IMR-90 (cell line): ENCODE results near the gene TOMM40L. TPM values are rescaled to one million over a fixed set of nuclear protein-coding genes. Genes with fewer than 3 reads are reported as not detected.
A peak's percentile ranks its signal among the peaks of the same experiment; 100 is the strongest.

Source experiments
- ATAC-seq: fragments of 200-7000 bp; cut with Tn5 transposase; 2 replicates; pipeline ENCODE4 v1.9.1; 2020; ENCODE audit warnings: low read depth, mild to moderate bottlenecking, moderate library complexity
- BruUV-seq: library from RNA; stranded (reverse); fragments of 400-500 nt; replicated peaks from 2 replicates; lab custom pipeline; 2021; lab: Mats Ljungman, UMichigan
- CTCF ChIA-PET: fragments of 300-600 bp; formaldehyde crosslinking; extraction: SDS; loops from one replicate; lab custom pipeline; 2021; ENCODE audit warnings: antibody characterized with exemption; lab: Yijun Ruan, JAX
- POLR2A ChIA-PET: fragments of 300-600 bp; sonication (Branson Sonifier 250); formaldehyde crosslinking; loops from one replicate; lab custom pipeline; 2022; ENCODE audit warnings: antibody characterized with exemption; ENCODE audit not compliant: unreplicated experiment; lab: Charles Lee
- DNase-seq: peaks from one replicate; pipeline ENCODE4 v3.0.0; 2013
- H2AFZ ChIP-seq: replicated peaks from 2 replicates; pipeline ENCODE3; 2013; ENCODE audit warnings: low read length, mild to moderate bottlenecking; ENCODE audit not compliant: poor library complexity
- H2AK5ac ChIP-seq: 2 replicates; pipeline ENCODE4 v1.6.1; 2013; ENCODE audit warnings: low read depth, low read length, inconsistent platforms
- H2AK9ac ChIP-seq: replicated peaks from 2 replicates; pipeline ENCODE3; 2013; ENCODE audit warnings: mild to moderate bottlenecking, low read depth, low read length, moderate library complexity; ENCODE audit not compliant: poor library complexity
- H2BK120ac ChIP-seq: 2 replicates; pipeline ENCODE4 v1.6.1; 2013; ENCODE audit warnings: low read depth, low read length, inconsistent platforms
- H2BK15ac ChIP-seq: 3 replicates; pipeline ENCODE4 v1.6.1; 2013; ENCODE audit warnings: low read depth, low read length, inconsistent platforms
- H2BK20ac ChIP-seq: 2 replicates; pipeline ENCODE4 v1.6.1; 2013; ENCODE audit warnings: low read depth, mild to moderate bottlenecking, inconsistent platforms, low read length, moderate library complexity
- H2BK5ac ChIP-seq: 2 replicates; pipeline ENCODE4 v1.6.1; 2013; ENCODE audit warnings: mild to moderate bottlenecking, low read depth, low read length, inconsistent platforms; ENCODE audit not compliant: poor library complexity, severe bottlenecking
- H3K14ac ChIP-seq: replicated peaks from 2 replicates; pipeline ENCODE4 v1.6.1; 2013; ENCODE audit warnings: low read depth, low read length, inconsistent platforms
- H3K18ac ChIP-seq: 2 replicates; pipeline ENCODE4 v1.6.1; 2013; ENCODE audit warnings: low read depth, low read length, control low read depth
- H3K23ac ChIP-seq: 2 replicates; pipeline ENCODE4 v1.6.1; 2013; ENCODE audit warnings: low read depth, low read length, inconsistent platforms
- H3K27ac ChIP-seq: 2 replicates; pipeline ENCODE4 v1.5.1; 2013; ENCODE audit warnings: mild to moderate bottlenecking, control low read depth, low read length; ENCODE audit not compliant: insufficient read depth
- H3K27me3 ChIP-seq: 2 replicates; pipeline ENCODE4 v1.6.1; 2013; ENCODE audit warnings: low read length; ENCODE audit not compliant: control insufficient read depth, insufficient read depth
- H3K36me3 ChIP-seq: 2 replicates; pipeline ENCODE4 v1.6.1; 2013; ENCODE audit warnings: low read length, mixed read lengths; ENCODE audit not compliant: control insufficient read depth, insufficient read depth
- H3K4ac ChIP-seq: 2 replicates; pipeline ENCODE4 v1.6.1; 2013; ENCODE audit warnings: low read depth, low read length, inconsistent platforms
- H3K4me1 ChIP-seq: 2 replicates; pipeline ENCODE4 v1.6.1; 2013; ENCODE audit warnings: low read length, mixed read lengths; ENCODE audit not compliant: control insufficient read depth, insufficient read depth
- H3K4me2 ChIP-seq: 2 replicates; pipeline ENCODE4 v1.6.1; 2013; ENCODE audit warnings: low read depth, mild to moderate bottlenecking, control low read depth, low read length, moderate library complexity
- H3K4me3 ChIP-seq: 2 replicates; pipeline ENCODE4 v1.5.1; 2013; ENCODE audit warnings: low read depth, mild to moderate bottlenecking, control low read depth, low read length, moderate library complexity; ENCODE audit not compliant: insufficient read depth
- H3K56ac ChIP-seq: 2 replicates; pipeline ENCODE4 v1.6.1; 2013; ENCODE audit warnings: low read length, inconsistent platforms; ENCODE audit not compliant: insufficient read depth; ENCODE audit errors: extremely low read depth
- H3K79me1 ChIP-seq, 2 experiments: 2 replicates each; pipeline ENCODE4 v1.6.1; 2013; ENCODE audit warnings: low read length in 2 of 2, inconsistent platforms in 1 of 2, low read depth in 1 of 2
- H3K9ac ChIP-seq: 2 replicates; pipeline ENCODE4 v1.6.1; 2013; ENCODE audit warnings: low read depth, low read length, control low read depth
- H3K9me1 ChIP-seq: 2 replicates; pipeline ENCODE4 v1.6.1; 2013; ENCODE audit warnings: low read length, inconsistent platforms; ENCODE audit not compliant: insufficient read depth
- H3K9me3 ChIP-seq: 2 replicates; pipeline ENCODE4 v1.6.1; 2013; ENCODE audit warnings: low read length; ENCODE audit not compliant: control insufficient read depth, insufficient read depth
- H4K20me1 ChIP-seq: 2 replicates; pipeline ENCODE4 v1.6.1; 2013; ENCODE audit warnings: low read length, inconsistent platforms; ENCODE audit not compliant: insufficient read depth
- H4K5ac ChIP-seq: 2 replicates; pipeline ENCODE4 v1.6.1; 2013; ENCODE audit warnings: mild to moderate bottlenecking, low read depth, low read length, control low read depth
- H4K8ac ChIP-seq, 2 experiments: 2 replicates each; pipeline ENCODE4 v1.6.1; 2013; ENCODE audit warnings: low read depth in 2 of 2, low read length in 2 of 2, control low read depth in 1 of 2, inconsistent platforms in 1 of 2
- H4K91ac ChIP-seq: 2 replicates; pipeline ENCODE4 v1.6.1; 2013; ENCODE audit warnings: low read depth, low read length, inconsistent platforms; ENCODE audit not compliant: insufficient read depth
- BHLHE40 ChIP-seq: fragments of 150-350 bp; IDR thresholded peaks from 2 replicates; pipeline ENCODE4 v1.6.1; 2016; ENCODE audit warnings: mild to moderate bottlenecking, low read depth, low read length
- CHD1 ChIP-seq: IDR thresholded peaks from 2 replicates; pipeline ENCODE4 v1.6.1; 2012; ENCODE audit warnings: low read depth, low read length, improper control_type of control experiment
- MAFK ChIP-seq: IDR thresholded peaks from 2 replicates; pipeline ENCODE4 v1.6.1; 2012; ENCODE audit warnings: low read depth, low read length, improper control_type of control experiment
- MXI1 ChIP-seq: IDR thresholded peaks from 2 replicates; pipeline ENCODE4 v1.6.1; 2012; ENCODE audit warnings: low read depth, mild to moderate bottlenecking, low read length, moderate library complexity, borderline replicate concordance
- NFE2L2 ChIP-seq: fragments of 150-350 bp; IDR thresholded peaks from 2 replicates; pipeline ENCODE4 v1.6.1; 2016; ENCODE audit warnings: low read depth, mild to moderate bottlenecking, low read length
- POLR2A ChIP-seq: IDR thresholded peaks from 2 replicates; pipeline ENCODE4 v1.6.1; 2012; ENCODE audit warnings: mild to moderate bottlenecking, low read depth, low read length
- RAD21 ChIP-seq: IDR thresholded peaks from 2 replicates; pipeline ENCODE4 v1.6.1; 2012; ENCODE audit warnings: low read length, improper control_type of control experiment
- RCOR1 ChIP-seq: IDR thresholded peaks from 2 replicates; pipeline ENCODE4 v1.6.1; 2012; ENCODE audit warnings: mild to moderate bottlenecking, low read length, improper control_type of control experiment; ENCODE audit not compliant: insufficient replicate concordance
- RFX5 ChIP-seq: IDR thresholded peaks from 2 replicates; pipeline ENCODE4 v1.8.0; 2012; ENCODE audit warnings: low read depth, mild to moderate bottlenecking, low read length, moderate library complexity
- SMC3 ChIP-seq: fragments of 150-350 bp; IDR thresholded peaks from 2 replicates; pipeline ENCODE4 v1.6.1; 2016; ENCODE audit warnings: low read depth, mild to moderate bottlenecking, antibody characterized with exemption, low read length, moderate library complexity
- WGBS, 2 experiments: methylation state at CpG; one replicate each; pipeline versions ENCODE4 v1.1.5 to v1.1.7; 2013; ENCODE audit warnings: missing lambda C conversion rate in 2 of 2; ENCODE audit not compliant: insufficient read length in 1 of 2; ENCODE audit errors: extremely low coverage in 2 of 2; 5-methylcytosine and 5-hydroxymethylcytosine counted together
- dilution Hi-C: fragments of 300-500 bp; cut with HindIII; formaldehyde crosslinking; loops from one replicate; pipeline ENCODE4 v1.14.3; 2018; ENCODE audit warnings: low sequenced_read_pairs; ENCODE audit not compliant: unreplicated experiment
- in situ Hi-C: fragments of 300-500 bp; cut with MboI; formaldehyde crosslinking; loops from 3 replicates; pipeline ENCODE4 v1.14.3; 2019; ENCODE audit warnings: low sequenced_read_pairs, inconsistent platforms, mixed read lengths
- intact Hi-C: fragments of 100-400 bp; cut with micrococcal nuclease; formaldehyde crosslinking; loops from 2 replicates; pipeline ENCODE4 v1.10.0; 2022
- polyA plus RNA-seq, 3 experiments: library from polyadenylated mRNA; depleted of rRNA; stranded (reverse); fragments of >200 nt; gene quantifications; 2 replicates each; pipeline ENCODE4 v1.2.3, GENCODE V29; 2012; ENCODE audit warnings: low replicate concordance in 1 of 3
- total RNA-seq: library from RNA; depleted of rRNA; stranded (reverse); fragments of >200 nt; gene quantifications from 2 replicates; pipeline ENCODE4 v1.2.3, GENCODE V29; 2012
- TF ChIP-seq, protein P1 (sequence below): fragments of 150-350 bp; IDR thresholded peaks from 2 replicates; pipeline ENCODE4 v1.6.1; 2016; ENCODE audit warnings: low read depth, mild to moderate bottlenecking, low read length, moderate library complexity, borderline replicate concordance

Gene TOMM40L
- total and polyA plus RNA-seq, 2 of the 4 experiments (the other 2 are of a cell fraction), result 7.7 to 12.5 TPM

DNA sequence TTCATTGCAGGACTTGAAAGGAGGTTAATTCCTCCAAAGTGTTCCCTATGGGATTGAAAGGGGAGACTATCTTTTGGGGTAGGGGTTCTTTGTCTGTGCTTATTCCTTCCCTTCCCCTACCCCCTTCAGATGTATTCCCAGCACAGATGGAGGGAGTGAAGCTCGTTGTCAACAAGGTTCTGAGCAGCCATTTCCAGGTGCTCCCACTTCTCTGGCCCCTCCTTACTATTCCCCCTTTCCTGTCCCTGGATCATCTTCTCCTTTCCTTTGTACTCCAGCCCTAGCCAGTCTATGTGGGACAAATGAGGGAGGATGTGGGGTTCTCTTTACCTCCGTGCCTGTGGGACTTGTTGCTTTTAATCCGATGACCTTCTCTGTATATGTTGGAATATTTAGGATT, 899 bp downstream of the TOMM40L start:
- no TSS peak for BruUV-seq
- Histone ChIP-seq H3K4ac (peak overlapping the region; percentile 83), H3K14ac (0 out of 2 replicates have a peak overlapping the region, but pooled peaks have one; percentile 89), H3K9ac (peak overlapping the region; percentile 81), H4K5ac (peak overlapping the region; percentile 69), H3K79me1 (peaks cover 9 to 17% of the 10 kb centered on the region in 2 experiments; a peak in 3 of 4 replicates), H3K4me2 (peak overlapping the region; percentile 81), H4K8ac (peak overlapping the region; percentile 96 to 97; a peak in 2 of 4 replicates), H3K18ac (no peak overlapping the region), H3K27ac (no peak overlapping the region; the same call in 1 of the 2 replicates), H4K91ac (no peak overlapping the region), H3K9me1 (peaks cover 8% of the 10 kb centered on the region; the same call in 1 of the 2 replicates), H2BK5ac (no peak overlapping the region), H3K23ac (peak overlapping the region; percentile 62; the same call in 1 of the 2 replicates), H3K4me1 (peaks cover 9% of the 10 kb centered on the region; the same call in 1 of the 2 replicates), H3K27me3 (no peaks in the 10 kb centered on the region; the same call in 1 of the 2 replicates), H3K9me3 (no peaks in the 10 kb centered on the region), H2BK15ac (no peak overlapping the region), H2AFZ (peak overlapping the region; percentile 98), H4K20me1 (no peaks in the 10 kb centered on the region), H3K56ac (no peak overlapping the region), H2BK120ac (no peak overlapping the region), H2AK5ac (peak overlapping the region; percentile 67; the same call in 1 of the 2 replicates), H2BK20ac (no peak overlapping the region), H3K36me3 (peaks cover 19% of the 10 kb centered on the region), H3K4me3 (peak overlapping the region; percentile 74), H2AK9ac (peak overlapping the region; percentile 97)
- dilution Hi-C loops (no loop called here), intact Hi-C loops (loop anchor here (1.0 kb wide), 2 partner anchors 65 to 156 kb away; no protein-coding TSS in a partner anchor), in situ Hi-C loops (loop anchor here (5.0 kb wide), 2 partner anchors 66 to 156 kb away; no protein-coding TSS in a partner anchor)
- CTCF ChIA-PET, result interaction anchor here (0.6 to 3.2 kb wide), 7 partner anchors 10 to 155 kb away, joined by 3 to 21 read pairs (median 8); partner anchors contain the start of genes ADAMTS4 and NDUFS2
- DNase-seq, result no peak
- TF ChIP-seq CHD1 (no peak), RAD21 (no peak), RFX5 (no peak), RCOR1 (no peak), MAFK (no peak), NFE2L2 (no peak), POLR2A (no peak), MXI1 (no peak), BHLHE40 (no peak), SMC3 (no peak)
- TF ChIP-seq, protein P1, sequence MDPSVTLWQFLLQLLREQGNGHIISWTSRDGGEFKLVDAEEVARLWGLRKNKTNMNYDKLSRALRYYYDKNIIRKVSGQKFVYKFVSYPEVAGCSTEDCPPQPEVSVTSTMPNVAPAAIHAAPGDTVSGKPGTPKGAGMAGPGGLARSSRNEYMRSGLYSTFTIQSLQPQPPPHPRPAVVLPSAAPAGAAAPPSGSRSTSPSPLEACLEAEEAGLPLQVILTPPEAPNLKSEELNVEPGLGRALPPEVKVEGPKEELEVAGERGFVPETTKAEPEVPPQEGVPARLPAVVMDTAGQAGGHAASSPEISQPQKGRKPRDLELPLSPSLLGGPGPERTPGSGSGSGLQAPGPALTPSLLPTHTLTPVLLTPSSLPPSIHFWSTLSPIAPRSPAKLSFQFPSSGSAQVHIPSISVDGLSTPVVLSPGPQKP, result no peak
- ATAC-seq, result no peak
- POLR2A ChIA-PET, result no interaction called here
- no CpG with 5 or more reads among the region's 3 CpGs for whole genome bisulfite sequencing, 2 experiments
